Endodermal cell (in vitro differentiated cells): Measurements from ENCODE around the gene IL3RA. TPM values are rescaled to one million over a fixed set of nuclear protein-coding genes. Genes with fewer than 3 reads are reported as not detected.

Source experiments
- DNase-seq: peaks from one replicate; pipeline ENCODE4 v3.0.0-alpha.2; 2017
- H3K27ac ChIP-seq: 2 replicates; pipeline ENCODE4 v1.5.1; 2013; ENCODE audit warnings: mild to moderate bottlenecking, low read depth, low read length, moderate library complexity
- H3K27me3 ChIP-seq: 2 replicates; pipeline ENCODE4 v1.6.1; 2013; ENCODE audit warnings: mild to moderate bottlenecking, low read length, moderate library complexity; ENCODE audit not compliant: insufficient read depth, control insufficient read depth, poor library complexity, severe bottlenecking
- H3K36me3 ChIP-seq: 2 replicates; pipeline ENCODE4 v1.7.0; 2013; ENCODE audit warnings: mild to moderate bottlenecking, low read length, moderate library complexity; ENCODE audit not compliant: control insufficient read depth, insufficient read depth
- H3K4me1 ChIP-seq: one replicate; pipeline ENCODE4 v1.7.0; 2013; ENCODE audit warnings: low read length; ENCODE audit not compliant: control insufficient read depth, insufficient read depth
- H3K4me3 ChIP-seq: 2 replicates; pipeline ENCODE4 v1.5.1; 2013; ENCODE audit warnings: mild to moderate bottlenecking, low read length, moderate library complexity
- H3K9ac ChIP-seq: 2 replicates; pipeline ENCODE4 v1.6.1; 2013; ENCODE audit warnings: mild to moderate bottlenecking, low read length, moderate library complexity; ENCODE audit not compliant: poor library complexity, severe bottlenecking; ENCODE audit errors: extremely low read depth
- H3K9me3 ChIP-seq: 2 replicates; pipeline ENCODE4 v1.6.1; 2013; ENCODE audit warnings: mild to moderate bottlenecking, low read length, moderate library complexity; ENCODE audit not compliant: control insufficient read depth
- H3K27ac Mint-ChIP-seq: 2 replicates; pipeline ENCODE4 v1.8.0; 2020; ENCODE audit warnings: mixed read lengths
- H3K27me3 Mint-ChIP-seq: 2 replicates; pipeline ENCODE4 v1.8.0; 2021; ENCODE audit warnings: mild to moderate bottlenecking, mixed read lengths; ENCODE audit not compliant: insufficient read depth
- H3K36me3 Mint-ChIP-seq: 2 replicates; pipeline ENCODE4 v1.8.0; 2020; ENCODE audit warnings: low read depth, mixed read lengths
- H3K4me1 Mint-ChIP-seq: 2 replicates; pipeline ENCODE4 v1.8.0; 2020; ENCODE audit warnings: mixed read lengths
- H3K4me3 Mint-ChIP-seq: 2 replicates; pipeline ENCODE4 v1.8.0; 2020; ENCODE audit warnings: mild to moderate bottlenecking, moderate library complexity, mixed read lengths
- H3K9me3 Mint-ChIP-seq: 2 replicates; pipeline ENCODE4 v1.8.0; 2020; ENCODE audit warnings: mild to moderate bottlenecking, mixed read lengths
- CTCF ChIP-seq: fragments of 200-600 bp; sonication (generic); conservative IDR thresholded peaks from 2 replicates; pipeline ENCODE4 v1.5.0; 2021; ENCODE audit warnings: antibody characterized with exemption, mild to moderate bottlenecking
- WGBS, 2 experiments: methylation state at CpG; one replicate each; pipeline versions ENCODE4 v1.1.5 to v1.1.7; 2013; ENCODE audit warnings: missing lambda C conversion rate in 2 of 2, mixed read lengths in 1 of 2; ENCODE audit not compliant: insufficient coverage in 1 of 2, insufficient read length in 1 of 2; 5-methylcytosine and 5-hydroxymethylcytosine counted together
- total RNA-seq, 2 donors: library from RNA; stranded (reverse); fragmentation: NEBNext Ultra II Directional in 1 of 2; extraction: Animal tissue kit (Norgen Biotek cat#: 25700) in 1 of 2; gene quantifications; 2 replicates in 1 of 2; 3 replicates in 1 of 2; pipeline ENCODE4 v1.2.1, GENCODE V29; 2021

IL3RA gene
- total RNA-seq, 2 donors from 2014 or later: not detected

- H3K9me3 Mint-ChIP-seq: peaks cover 2% of the 10 kb centered on the region
- H3K9ac ChIP-seq: no peak overlapping the region
- peak; percentile 79 for TF ChIP-seq CTCF
- H3K4me1 ChIP-seq: no peaks in the 10 kb centered on the region
- no peaks in the 10 kb centered on the region for H3K27me3 Mint-ChIP-seq
- no peak overlapping the region for H3K4me3 ChIP-seq
- no peaks in the 10 kb centered on the region for H3K9me3 ChIP-seq
- H3K36me3 ChIP-seq: no peaks in the 10 kb centered on the region
- peak; percentile 94 for DNase-seq
- WGBS, 2 experiments: 14 to 43% methylated on average over 4 to 10 of the region's 10 CpGs
- no peaks in the 10 kb centered on the region for H3K36me3 Mint-ChIP-seq
- H3K4me3 Mint-ChIP-seq: no peak overlapping the region
- H3K27ac ChIP-seq: no peak overlapping the region
- no peaks in the 10 kb centered on the region for H3K4me1 Mint-ChIP-seq
- no peaks in the 10 kb centered on the region for H3K27me3 ChIP-seq
- no peak overlapping the region for H3K27ac Mint-ChIP-seq
These were observed 13.3 kb upstream of the IL3RA start for GRCh38 chrX:1323315-1323714.

GRCh38 chrX:1325515-1326116 is 11.0 kb upstream of the IL3RA start:
- no peak overlapping the region for H3K4me3 Mint-ChIP-seq
- H3K27me3 Mint-ChIP-seq: no peaks in the 10 kb centered on the region
- no peaks in the 10 kb centered on the region for H3K4me1 Mint-ChIP-seq
- TF ChIP-seq CTCF: no peak
- no peak overlapping the region for H3K4me3 ChIP-seq
- no peaks in the 10 kb centered on the region for H3K4me1 ChIP-seq
- no peak for DNase-seq
- no peaks in the 10 kb centered on the region for H3K27me3 ChIP-seq
- no peak overlapping the region for H3K27ac Mint-ChIP-seq
- WGBS, 2 experiments: 84 to 87% methylated on average over 13 to 20 of the region's 20 CpGs
- H3K27ac ChIP-seq: no peak overlapping the region
- no peaks in the 10 kb centered on the region for H3K36me3 ChIP-seq
- H3K9ac ChIP-seq: no peak overlapping the region
- H3K9me3 ChIP-seq: no peaks in the 10 kb centered on the region
- H3K36me3 Mint-ChIP-seq: no peaks in the 10 kb centered on the region
- peaks cover 2% of the 10 kb centered on the region for H3K9me3 Mint-ChIP-seq

- no peak for DNase-seq
- H3K27ac ChIP-seq: no peak overlapping the region
- no peaks in the 10 kb centered on the region for H3K27me3 ChIP-seq
- WGBS, 2 experiments: 84 to 87% methylated on average over 10 to 18 of the region's 18 CpGs
- H3K9me3 Mint-ChIP-seq: peaks cover 2% of the 10 kb centered on the region
- H3K27me3 Mint-ChIP-seq: no peaks in the 10 kb centered on the region
- no peak overlapping the region for H3K4me3 ChIP-seq
- H3K9me3 ChIP-seq: no peaks in the 10 kb centered on the region
- H3K36me3 Mint-ChIP-seq: no peaks in the 10 kb centered on the region
- H3K4me1 Mint-ChIP-seq: no peaks in the 10 kb centered on the region
- H3K36me3 ChIP-seq: no peaks in the 10 kb centered on the region
- no peak overlapping the region for H3K9ac ChIP-seq
- no peak overlapping the region for H3K27ac Mint-ChIP-seq
- TF ChIP-seq CTCF: no peak
- no peaks in the 10 kb centered on the region for H3K4me1 ChIP-seq
- H3K4me3 Mint-ChIP-seq: no peak overlapping the region
These were observed 8.8 kb upstream of the IL3RA start for GRCh38 chrX:1327651-1328304.
